Ishikawa (cell line): ENCODE results near the gene ADAM15.

Experiments
- EP300 ChIP-seq: IDR thresholded peaks from 2 replicates; pipeline ENCODE4 v1.6.1; 2012; ENCODE audit warnings: borderline replicate concordance
- RAD21 ChIP-seq: IDR thresholded peaks from 2 replicates; pipeline ENCODE4 v1.6.1; 2012; ENCODE audit warnings: low read depth
- TAF1 ChIP-seq: IDR thresholded peaks from 2 replicates; pipeline ENCODE4 v1.6.1; 2012; ENCODE audit warnings: low read depth, mild to moderate bottlenecking
- TEAD4 ChIP-seq: IDR thresholded peaks from 2 replicates; pipeline ENCODE4 v1.6.1; 2012
- YY1 ChIP-seq: IDR thresholded peaks from 2 replicates; pipeline ENCODE4 v1.6.1; 2012; ENCODE audit warnings: low read depth

- TF ChIP-seq EP300 (no peak), TAF1 (no peak), RAD21 (no peak), YY1 (no peak), TEAD4 (no peak)
Observed at GRCh38 chr1:155106862-155107261, 55.7 kb downstream of the ADAM15 start.
